GM18507 (cell line): ENCODE results near the gene IFFO2.
"Not testable (repeated sequence)": the region's sequence is repeated elsewhere in the genome, so short reads cannot be mapped to it uniquely, and the experiment has no call there.

ENCODE experiments used
- DNase-seq: peaks from one replicate; pipeline ENCODE4 v3.0.0; 2011; ENCODE audit warnings: low read depth; ENCODE audit not compliant: insufficient read length; ENCODE audit errors: extremely low spot score
- FAIRE-seq: peaks from 2 replicates; lab custom pipeline; 2011; peaks lifted over from hg19 to GRCh38; lab: Jason Lieb, UNC

The IFFO2 gene

DNA sequence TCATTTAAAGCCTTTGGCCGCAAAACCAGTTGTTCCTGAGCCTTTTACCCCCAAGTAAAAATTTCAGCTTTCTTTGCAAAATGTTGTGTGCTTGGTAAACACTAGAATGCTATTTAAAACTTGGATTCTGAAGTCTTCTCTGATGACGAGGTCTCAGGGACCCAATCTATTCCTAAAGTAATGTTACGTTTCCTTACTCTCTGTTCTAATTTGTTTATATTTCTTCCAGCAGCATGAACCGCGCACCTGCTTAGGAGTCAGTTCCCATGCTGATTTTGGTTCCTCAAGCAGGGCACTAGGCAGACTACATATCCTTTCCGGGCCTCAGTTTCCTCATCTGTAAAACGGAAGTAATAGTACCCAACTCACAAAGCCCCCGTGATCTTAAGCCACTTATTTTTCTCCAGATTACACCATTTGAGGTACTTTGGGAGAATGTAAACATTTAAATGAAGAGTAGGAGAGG lies 53.2 kb downstream of the IFFO2 start:
- FAIRE-seq: no peak

DNA sequence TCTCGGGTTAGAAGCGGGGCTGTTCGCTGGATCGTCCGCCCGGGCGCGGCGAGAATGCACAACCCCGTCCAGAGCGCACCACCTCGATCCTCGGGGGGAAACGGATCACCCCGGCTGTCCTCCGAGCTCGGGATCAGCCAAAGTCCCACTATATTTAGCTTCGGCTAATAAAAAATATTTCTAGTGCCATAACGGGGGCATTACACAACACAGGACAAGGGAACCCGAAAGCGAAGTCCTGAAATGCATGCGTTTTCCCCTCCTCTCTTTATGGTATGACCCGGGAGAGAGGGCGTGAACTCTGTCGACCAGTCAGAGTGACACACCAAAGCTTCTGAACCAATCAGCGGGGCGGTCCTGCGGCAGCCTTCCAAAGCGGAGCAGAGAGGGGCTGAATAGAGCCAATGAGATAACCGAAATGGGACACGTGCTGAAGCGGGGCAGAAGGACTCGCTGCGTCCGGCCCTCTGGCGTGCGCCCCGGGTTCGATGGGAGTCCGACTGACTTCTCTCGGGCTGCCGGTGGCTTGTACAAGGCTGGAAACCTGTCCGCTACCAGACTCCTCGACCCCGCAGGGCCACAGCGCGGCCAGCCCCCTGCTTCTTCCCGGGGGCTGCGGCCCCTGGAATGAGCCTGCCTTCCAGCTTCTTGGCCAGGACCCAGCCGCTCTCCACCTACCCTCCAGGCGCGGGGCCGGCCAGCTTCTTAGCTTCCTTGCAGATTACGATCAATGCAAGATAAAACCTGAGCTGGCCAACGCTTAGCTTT lies 53.8 kb downstream of the IFFO2 start, which contains the start of gene ALDH4A1:
Gene ALDH4A1, minus strand, starts transcription at position 33 of the 768 bp plus-strand sequence. Its CDS starts 32 bp downstream, at position 1.
- DNase-seq: peak; percentile 97
- FAIRE-seq: peak; percentile 100

More for the DNA sequence above, 53.2 kb downstream of the IFFO2 start:
- DNase-seq: no peak

DNA sequence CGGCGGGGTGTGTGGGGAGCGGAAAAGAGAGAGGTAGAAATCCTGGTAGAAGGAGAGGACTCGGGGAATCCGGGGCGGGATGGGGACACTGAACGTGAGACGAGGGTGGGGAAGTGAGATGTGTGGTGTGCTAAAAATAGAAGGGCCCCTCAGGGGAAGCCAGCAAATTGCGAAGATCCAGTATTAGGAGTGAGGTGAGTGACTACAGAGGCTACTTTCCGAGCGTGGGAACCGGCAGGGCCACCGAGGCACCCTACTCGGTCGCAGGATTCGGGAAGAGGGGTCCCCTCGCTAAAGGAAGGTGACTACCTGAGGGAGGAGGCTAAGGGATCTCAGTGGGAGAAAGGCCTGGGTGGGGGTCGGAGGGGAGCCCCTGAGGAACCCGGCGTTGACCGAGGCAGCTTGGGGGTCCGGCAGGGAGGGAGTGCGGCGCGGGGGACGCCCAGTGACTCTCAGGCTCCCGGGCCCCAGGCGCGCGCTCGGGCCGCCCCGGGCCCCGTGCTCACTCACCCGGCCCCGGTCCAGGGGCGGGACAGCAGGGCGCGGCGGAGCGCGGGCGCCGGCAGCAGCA lies 54.4 kb downstream of the IFFO2 start:
- no peak for FAIRE-seq

DNA sequence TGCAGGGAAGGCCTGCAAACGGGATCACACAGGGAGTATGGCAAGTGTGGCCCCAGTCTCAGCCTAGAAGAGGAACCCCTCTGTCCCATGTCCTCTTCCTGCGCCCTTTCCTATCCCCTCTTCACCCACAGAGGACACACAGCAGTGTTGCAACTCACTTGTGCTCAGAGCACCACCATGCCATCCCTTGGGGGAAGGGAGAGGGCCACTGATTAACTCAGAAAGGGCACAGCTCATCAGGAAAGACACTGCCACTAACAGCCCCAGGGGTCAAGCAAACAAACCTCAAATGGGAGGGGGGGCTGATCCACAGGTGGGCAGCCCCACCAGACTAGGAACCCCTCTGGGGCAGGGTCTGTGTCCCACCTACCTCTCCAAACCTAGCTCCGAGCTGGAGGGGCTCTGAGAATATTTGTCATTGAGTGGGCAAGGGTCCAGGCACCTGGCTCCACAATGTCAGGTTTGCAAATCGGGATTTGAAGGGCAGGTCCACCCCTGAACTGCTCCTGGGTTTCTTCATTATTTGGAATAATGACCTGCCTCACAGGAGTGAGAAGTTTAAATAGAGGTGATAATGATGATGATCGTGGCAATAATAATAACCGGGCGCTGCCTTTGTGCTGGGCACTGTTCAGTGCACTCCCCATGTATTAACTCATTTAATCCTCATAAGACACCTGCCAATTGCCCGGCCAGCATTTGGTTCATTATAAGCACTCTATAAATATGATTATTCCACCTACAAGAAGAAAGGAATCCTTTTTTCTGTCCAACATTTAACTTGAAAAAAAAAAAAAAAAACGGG lies 55.1 kb downstream of the IFFO2 start:
- DNase-seq (no peak), FAIRE-seq (no peak)

More for the DNA sequence above, 54.4 kb downstream of the IFFO2 start:
- no peak for DNase-seq

DNA sequence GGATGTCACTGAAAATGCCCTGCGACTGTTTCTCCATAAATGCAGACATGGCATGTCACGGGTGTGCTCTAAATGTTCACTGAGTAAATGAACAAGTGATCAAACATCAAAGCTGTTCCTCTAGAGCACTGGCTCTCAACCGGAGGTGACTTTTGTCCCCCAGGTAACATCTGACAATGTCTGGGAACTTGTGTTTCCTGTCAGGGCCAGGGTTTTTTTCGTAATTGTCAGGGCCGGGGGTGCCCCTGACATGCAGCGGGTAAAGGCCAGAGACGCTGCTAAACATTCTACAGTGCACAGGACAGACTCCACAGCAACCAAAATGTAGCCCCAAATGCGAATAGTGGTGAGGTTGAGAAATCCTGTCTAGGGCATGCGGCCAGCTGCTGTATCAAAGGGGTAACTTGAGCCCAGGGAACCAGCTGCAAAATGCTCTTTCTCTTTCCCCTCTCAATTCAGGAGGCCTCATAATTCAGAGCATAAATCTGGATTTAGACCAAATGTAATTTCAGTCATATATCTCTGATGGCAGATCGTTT lies 56.1 kb downstream of the IFFO2 start:
- no peak for DNase-seq

DNA sequence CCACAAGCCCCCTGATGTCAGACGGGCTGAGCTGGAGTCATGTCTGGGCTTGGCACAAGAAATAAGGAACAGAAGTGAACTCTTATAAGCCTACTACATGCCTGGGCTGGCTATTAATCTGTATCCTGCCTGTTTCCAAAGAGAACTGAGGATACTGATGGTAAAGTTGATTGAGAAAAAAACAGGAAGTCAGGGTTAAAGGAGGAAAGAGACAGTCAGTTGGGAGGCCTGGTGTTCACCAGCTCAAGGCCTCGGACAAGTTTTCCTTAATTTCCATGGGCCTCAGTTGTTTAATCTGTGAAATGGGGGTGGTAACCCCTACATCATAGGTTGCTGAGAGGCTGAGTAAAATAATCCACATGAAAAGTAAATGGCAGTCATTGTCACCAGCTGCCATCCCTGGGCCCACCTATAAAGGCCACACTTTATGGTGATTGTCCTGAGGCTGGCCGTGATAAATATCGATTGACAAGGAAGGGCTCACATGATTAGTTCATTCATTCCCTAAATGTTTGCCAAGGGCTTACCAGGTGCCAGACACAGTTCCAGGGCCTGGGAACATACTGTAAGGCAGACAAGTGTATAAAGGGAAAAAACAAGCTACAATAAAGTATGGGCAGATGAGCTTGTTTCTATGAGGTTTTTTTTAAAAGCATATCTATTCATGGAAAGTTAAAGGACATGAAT lies 57.0 kb downstream of the IFFO2 start:
- DNase-seq (no peak), FAIRE-seq (no peak)

More for the DNA sequence above, 56.1 kb downstream of the IFFO2 start:
- no peak for FAIRE-seq

DNA sequence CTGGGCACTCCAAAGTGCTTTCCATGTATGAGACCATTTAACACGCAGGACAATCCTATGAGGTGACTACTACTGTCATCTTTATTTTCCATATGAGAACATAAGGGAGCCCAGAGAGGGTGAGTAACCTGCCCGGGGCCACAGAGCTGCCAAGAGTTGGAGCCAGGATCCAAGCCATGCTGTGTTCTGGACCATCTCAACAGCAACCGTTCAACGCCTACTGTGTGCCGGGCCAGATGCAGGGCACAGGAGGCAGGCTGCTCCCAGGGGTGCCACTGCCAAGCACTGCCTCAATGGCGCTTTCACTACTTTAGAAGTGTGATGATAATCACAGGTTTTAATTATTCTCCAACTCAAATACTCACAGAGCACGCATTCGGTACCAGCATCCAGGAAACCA lies 57.9 kb downstream of the IFFO2 start:
- no peak for FAIRE-seq
- DNase-seq: no peak

DNA sequence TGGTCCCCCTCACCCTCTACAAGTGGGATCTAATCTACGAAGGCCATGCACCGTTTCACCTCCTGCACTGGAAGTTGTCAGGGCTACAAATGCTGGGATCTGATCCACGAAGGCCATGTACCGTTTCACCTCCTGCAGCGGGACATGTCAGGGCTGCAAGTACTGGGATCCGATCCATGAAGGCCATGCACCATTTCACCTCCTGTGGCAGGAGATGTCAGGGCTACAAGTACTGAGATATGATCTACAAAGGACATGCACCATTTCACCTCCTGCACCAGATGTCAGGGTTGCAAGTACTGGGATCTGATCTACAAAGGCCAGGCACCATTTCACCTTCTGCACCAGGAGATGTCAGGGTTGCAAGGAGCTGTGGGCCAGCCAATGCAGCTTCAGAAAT lies 61.2 kb downstream of the IFFO2 start:
- FAIRE-seq: no peak
- no peak for DNase-seq

DNA sequence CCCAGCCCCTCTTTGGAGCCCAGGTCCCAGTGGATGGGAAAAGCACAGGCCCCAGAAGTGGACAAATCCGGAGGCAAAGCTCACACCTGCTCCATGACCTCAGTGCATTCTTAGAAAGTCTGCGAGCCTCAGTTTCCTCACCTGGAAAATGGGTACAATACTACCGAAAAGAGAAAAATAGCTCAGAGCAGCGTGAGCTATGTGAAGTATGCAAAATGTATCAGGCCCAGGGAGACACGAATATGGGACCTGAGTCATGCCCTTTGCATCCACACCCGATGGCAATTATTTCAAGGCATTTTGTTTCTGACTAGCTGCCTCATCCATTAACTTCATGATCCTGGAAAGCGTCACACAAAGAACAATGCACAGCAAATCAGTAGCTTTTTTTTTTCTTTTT lies 63.4 kb downstream of the IFFO2 start:
- no peak for DNase-seq
- FAIRE-seq: no peak

DNA sequence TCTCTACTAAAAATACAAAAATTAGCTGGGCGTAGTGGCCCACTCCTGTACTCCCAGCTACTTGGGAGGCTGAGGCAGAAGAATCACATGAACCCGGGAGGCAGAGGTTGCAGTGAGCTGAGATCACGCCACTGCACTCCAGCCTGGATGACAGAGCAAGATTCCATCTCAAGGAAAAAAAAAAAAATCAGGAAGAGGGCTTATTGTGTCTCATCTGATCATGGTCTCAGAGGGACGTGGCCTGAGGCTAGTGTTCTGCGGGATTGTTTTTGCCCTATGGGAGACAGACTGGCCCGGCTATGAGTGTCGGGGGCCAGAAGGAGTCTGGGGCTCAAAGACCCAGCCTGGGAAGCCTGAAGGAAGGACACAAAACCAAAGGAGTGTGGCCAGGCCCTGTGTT lies 64.6 kb downstream of the IFFO2 start:
- DNase-seq, FAIRE-seq: not testable (repeated sequence)

DNA sequence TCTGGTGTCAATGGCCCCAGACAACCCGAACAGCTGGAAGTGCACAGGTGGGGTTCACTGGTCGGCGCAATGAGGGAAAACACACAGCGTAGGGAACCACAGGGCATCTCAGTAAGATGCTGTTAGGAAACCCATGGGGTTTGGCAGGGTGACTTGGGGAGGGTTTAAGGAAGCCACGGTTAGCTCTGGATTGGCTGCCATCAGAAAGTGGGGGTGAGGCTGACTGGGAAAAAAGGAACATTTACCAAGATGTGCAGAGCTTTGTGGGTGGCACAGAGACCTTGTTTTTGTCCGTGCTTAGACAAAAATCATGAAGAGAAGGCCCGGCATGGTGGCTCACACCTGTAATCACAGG lies 65.1 kb downstream of the IFFO2 start:
- FAIRE-seq: no peak
- no peak for DNase-seq

DNA sequence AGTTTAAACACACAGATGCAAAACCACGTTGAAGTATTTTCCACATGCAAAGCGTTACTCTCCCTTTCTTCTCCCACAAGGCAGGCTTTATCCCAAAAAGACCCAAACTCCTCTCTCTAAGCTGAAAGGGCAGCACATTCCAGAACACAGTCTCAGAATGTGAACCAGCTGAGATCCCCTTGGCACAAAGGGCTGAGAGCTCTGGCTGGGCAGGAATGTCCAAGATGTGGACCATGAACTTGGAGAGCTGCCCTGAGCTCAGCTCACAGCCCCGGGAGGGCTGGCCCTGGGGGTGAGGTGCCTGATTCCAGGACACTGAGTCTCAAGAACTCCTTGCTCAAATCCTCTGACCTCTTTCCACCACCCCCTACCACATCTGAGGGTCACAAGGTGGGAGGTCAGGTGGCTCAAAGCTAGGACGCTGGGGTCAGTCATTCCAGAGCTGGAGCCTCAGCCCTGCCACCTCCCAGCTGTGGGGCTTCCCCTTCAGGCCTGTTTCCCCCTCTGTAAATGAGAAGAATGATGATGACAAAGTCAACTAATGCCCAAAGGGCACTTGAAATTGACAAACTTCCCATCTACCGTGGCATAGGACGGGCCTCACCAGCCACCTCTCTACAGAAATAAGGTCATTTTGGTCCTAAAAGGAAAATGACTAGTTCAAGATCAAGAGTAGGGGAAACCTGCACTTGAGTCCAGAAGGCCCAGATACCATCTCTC lies 65.6 kb downstream of the IFFO2 start:
- FAIRE-seq (no peak), DNase-seq (no peak)

DNA sequence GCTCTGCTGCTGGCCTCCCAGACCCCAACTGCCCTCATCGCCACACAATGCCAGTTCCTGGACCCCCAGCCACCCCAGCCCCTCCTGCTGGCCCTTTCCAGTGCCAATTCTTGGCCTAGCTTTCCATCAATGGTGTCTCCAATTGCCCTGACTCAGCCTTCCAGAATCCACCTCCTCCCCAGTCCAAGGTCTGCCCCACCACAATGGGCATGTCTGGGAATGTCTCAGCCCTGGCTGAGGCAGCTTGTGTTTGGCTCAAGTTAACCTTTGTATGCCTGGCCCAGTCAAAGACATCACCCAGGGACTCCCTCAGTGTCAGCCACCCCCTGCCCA lies 70.5 kb downstream of the IFFO2 start:
- no peak for FAIRE-seq

DNA sequence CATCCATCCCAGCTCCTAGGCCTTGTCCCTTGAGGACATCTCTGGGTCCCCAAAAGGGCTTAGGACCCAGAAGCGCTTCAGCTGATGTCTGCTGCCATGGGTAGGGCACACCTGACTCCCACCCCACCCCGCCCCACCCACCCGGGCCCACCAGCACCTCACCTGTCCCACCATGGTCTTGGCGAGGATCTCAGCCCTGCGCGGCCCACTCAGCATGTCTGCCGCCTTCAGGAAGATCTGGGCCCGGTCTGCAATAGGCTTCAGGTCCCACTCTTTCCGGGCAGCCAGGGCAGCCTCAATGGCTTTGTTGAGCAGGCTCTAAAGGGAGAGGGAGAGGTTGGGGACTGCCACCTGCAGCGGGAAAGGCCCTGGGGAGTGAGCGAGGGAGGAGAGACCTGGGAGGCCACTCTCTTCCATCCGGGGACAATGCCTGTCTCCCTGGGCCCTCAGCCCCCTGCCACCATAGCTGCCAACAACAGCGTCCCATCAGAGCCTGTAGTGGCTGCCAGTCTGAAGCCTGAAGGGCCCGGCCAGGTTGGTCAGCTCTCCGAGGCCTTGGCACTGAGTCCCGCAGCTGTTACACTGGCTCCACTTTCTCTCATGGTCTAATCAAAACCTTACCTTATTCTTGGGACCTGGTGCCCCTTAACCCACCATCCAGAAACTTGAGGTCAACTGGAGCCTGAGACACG lies 71.0 kb downstream of the IFFO2 start:
- FAIRE-seq (no peak), DNase-seq (no peak)

More for the DNA sequence above, 70.5 kb downstream of the IFFO2 start:
- DNase-seq: no peak

DNA sequence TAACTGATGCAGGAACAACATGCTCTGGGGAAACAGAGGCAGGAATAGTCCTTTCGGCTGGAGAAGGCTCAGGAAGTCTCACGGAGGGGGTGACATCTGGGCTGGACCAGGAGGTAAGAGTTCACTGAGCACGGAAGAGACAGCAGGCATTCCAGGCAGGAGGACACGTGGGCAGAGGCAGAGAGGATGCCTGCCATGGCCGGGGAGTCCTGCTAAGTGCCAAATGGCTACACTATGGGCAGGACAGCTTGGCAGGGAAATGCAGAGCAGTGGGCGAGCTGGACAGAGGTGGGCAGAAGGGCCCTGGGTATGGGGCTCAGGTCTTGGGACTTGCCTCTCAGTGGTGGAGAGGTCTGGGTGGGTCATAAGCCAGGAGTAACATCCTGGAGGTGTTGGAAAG lies 71.7 kb downstream of the IFFO2 start:
- FAIRE-seq (no peak), DNase-seq (no peak)

DNA sequence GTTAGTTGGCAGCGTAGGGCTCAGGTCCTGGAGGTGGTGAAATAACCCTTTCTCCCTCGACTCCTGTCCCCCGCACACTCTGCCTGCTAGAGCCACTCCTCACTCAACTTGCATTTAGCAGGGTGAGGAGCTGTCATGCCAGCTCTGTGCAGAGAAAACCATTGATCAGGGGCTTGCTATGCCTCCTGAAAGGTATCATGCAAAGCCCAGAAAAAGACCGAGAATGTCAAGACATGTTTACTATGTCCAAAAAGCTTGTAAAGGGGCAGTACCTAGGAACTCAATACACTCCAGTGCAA lies 72.1 kb downstream of the IFFO2 start:
- FAIRE-seq (no peak), DNase-seq (no peak)

DNA sequence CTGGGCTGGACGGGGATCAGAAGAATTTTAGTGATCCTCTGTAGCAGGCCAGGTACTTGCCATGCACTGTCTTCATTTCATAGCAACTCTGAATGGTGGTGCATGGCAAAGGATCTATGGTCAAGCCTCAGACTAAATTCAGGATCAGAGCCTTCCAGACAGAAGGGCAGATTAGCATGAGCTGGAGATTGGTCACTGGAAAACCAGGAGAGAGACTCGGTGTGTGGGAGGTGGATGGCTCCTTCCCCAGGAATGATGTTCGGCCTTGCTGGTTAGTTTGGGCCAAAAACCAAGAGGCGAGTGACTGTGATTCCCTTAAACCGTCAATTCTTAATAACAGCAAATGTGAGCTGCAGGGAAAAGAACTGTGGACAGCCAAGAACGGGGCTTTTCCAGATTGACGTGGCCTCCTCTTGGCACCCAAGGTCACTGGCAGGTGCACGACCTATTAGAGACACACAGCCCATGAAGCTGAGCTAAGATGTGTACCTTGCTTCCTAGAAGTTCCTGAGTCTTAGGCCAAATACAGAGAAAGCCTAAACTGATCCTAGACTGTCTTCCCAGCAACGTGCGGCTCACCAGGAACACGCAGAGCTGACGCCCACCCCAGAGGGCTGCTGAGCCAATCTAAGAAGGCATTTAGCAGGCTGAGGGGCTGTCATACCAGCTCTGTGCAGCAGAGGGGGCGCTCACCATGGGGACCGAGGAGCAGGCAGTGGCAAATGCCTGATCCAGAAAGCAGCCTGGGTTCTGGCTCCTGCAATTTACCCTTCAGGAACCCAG lies 72.6 kb downstream of the IFFO2 start:
- DNase-seq (peak; percentile 48), FAIRE-seq (peak; percentile 86)

DNA sequence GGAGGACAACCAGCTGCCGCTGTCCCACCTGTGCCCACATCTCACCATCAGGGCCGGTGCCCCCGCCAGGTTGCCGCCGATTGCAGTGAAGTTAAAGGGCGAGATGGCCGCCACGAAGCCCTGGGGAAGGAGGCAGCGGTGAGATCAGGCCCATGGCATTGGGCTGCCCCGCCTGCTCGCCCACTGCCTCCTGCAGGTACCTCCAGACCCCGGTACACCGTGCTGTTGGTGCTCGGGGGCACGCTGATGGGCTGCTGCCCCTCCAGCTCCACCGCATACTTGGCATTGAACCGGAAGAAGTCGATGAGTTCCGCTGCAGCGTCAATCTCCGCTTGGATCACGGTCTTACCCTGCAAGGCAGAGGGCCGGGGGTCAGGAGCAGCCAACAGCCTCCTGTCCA lies 73.4 kb downstream of the IFFO2 start:
- FAIRE-seq: no peak
- no peak for DNase-seq
